Spinal cord (tissue), 10 donors: ENCODE results near the gene NNAT. TPM values are rescaled to one million over a fixed set of nuclear protein-coding genes. Genes with fewer than 3 reads are reported as not detected.

Experiments used
- DNase-seq, 6 donors: peaks; one replicate each; pipeline versions ENCODE4 v3.0.0 to v3.0.0-alpha.2; 2013 to 2015; ENCODE audit warnings: low spot score in 6 of 6, low read depth in 4 of 6
- H3K27ac ChIP-seq: one replicate; pipeline ENCODE4 v1.5.1; 2013; ENCODE audit warnings: low read depth, low read length, control low read depth
- H3K27me3 ChIP-seq: one replicate; pipeline ENCODE4 v1.6.1; 2013; ENCODE audit warnings: low read length; ENCODE audit not compliant: control insufficient read depth, insufficient read depth
- H3K36me3 ChIP-seq: one replicate; pipeline ENCODE4 v1.6.1; 2013; ENCODE audit warnings: low read length; ENCODE audit not compliant: control insufficient read depth, insufficient read depth
- H3K4me1 ChIP-seq: one replicate; pipeline ENCODE4 v1.6.1; 2013; ENCODE audit warnings: low read length; ENCODE audit not compliant: control insufficient read depth, insufficient read depth
- H3K4me3 ChIP-seq: one replicate; pipeline ENCODE4 v1.5.1; 2013; ENCODE audit warnings: low read depth, low read length, control low read depth
- H3K9me3 ChIP-seq: one replicate; pipeline ENCODE4 v1.6.1; 2013; ENCODE audit warnings: low read length; ENCODE audit not compliant: control insufficient read depth, insufficient read depth
- WGBS: methylation state at CpG from one replicate; pipeline ENCODE4 v1.1.5; 2013; ENCODE audit warnings: missing lambda C conversion rate; ENCODE audit not compliant: insufficient coverage; 5-methylcytosine and 5-hydroxymethylcytosine counted together
- polyA plus RNA-seq, 2 donors: library from polyadenylated mRNA; unstranded; fragments of 120-200 nt; gene quantifications; one replicate each; pipeline ENCODE4 v1.2.1, GENCODE V29; 2013; ENCODE audit not compliant: insufficient read length in 2 of 2
- total RNA-seq, 2 donors: library from RNA; depleted of rRNA in 1 of 2; stranded (reverse); fragments of 120-200 nt in 1 of 2; fragments of >200 nt in 1 of 2; gene quantifications; one replicate each; pipeline versions ENCODE4 v1.2.3 to v1.2.4, GENCODE V29; 2013 to 2014
- donor health status: healthy.

The NNAT gene
- total and polyA plus RNA-seq, 4 donors, result 220 to 1,965 (median 1,370) TPM

- Histone ChIP-seq H3K4me3 (peak overlapping the region; percentile 58), H3K36me3 (peaks cover 34% of the 10 kb centered on the region), H3K27ac (peak overlapping the region; percentile 82), H3K27me3 (no peaks in the 10 kb centered on the region), H3K4me1 (peaks cover 70% of the 10 kb centered on the region), H3K9me3 (no peaks in the 10 kb centered on the region)
- WGBS, result 52% methylated on average over 18 of the region's 24 CpGs
- peak in 2 of 6 donors; percentile 59 to 74 for DNase-seq
Measured at GRCh38 chr20:37520419-37520955, 563 bp upstream of the NNAT start.

GRCh38 chr20:37522260-37523011 lies 1.4 kb downstream of the NNAT start:
- 41% methylated on average over 25 of the region's 36 CpGs for WGBS
- H3K27ac ChIP-seq, result no peak overlapping the region

GRCh38 chr20:37523012-37523391 lies 2.0 kb downstream of the NNAT start:
- peaks cover 65% of the 10 kb centered on the region for H3K4me1 ChIP-seq
- 56% methylated on average over 3 of the region's 13 CpGs for WGBS
- peak in 2 of 6 donors; percentile 21 to 28 for DNase-seq
- no peaks in the 10 kb centered on the region for H3K27me3 ChIP-seq
- H3K4me3 ChIP-seq, result peak overlapping the region; percentile 58
- peaks cover 34% of the 10 kb centered on the region for H3K36me3 ChIP-seq
- H3K27ac ChIP-seq, result no peak overlapping the region
- no peaks in the 10 kb centered on the region for H3K9me3 ChIP-seq

More at GRCh38 chr20:37522260-37523011, 1.4 kb downstream of the NNAT start:
- peak in 2 of 6 donors; percentile 85 to 88 for DNase-seq
- no peaks in the 10 kb centered on the region for H3K9me3 ChIP-seq
- H3K4me1 ChIP-seq, result peaks cover 71% of the 10 kb centered on the region
- peaks cover 34% of the 10 kb centered on the region for H3K36me3 ChIP-seq
- no peaks in the 10 kb centered on the region for H3K27me3 ChIP-seq
- H3K4me3 ChIP-seq, result peak overlapping the region; percentile 58

- Histone ChIP-seq H3K9me3 (no peaks in the 10 kb centered on the region), H3K36me3 (peaks cover 29% of the 10 kb centered on the region), H3K27ac (no peak overlapping the region), H3K4me3 (no peak overlapping the region), H3K4me1 (peaks cover 63% of the 10 kb centered on the region), H3K27me3 (no peaks in the 10 kb centered on the region)
- WGBS, result 35% methylated on average over 9 of the region's 10 CpGs
- peak in 2 of 6 donors; percentile 27 to 53 for DNase-seq
Measured at GRCh38 chr20:37523911-37524700, 3.1 kb downstream of the NNAT start.

- Histone ChIP-seq H3K27me3 (no peaks in the 10 kb centered on the region), H3K36me3 (peaks cover 28% of the 10 kb centered on the region), H3K27ac (no peak overlapping the region), H3K9me3 (no peaks in the 10 kb centered on the region), H3K4me1 (peaks cover 53% of the 10 kb centered on the region), H3K4me3 (no peak overlapping the region)
- 59% methylated on average over 5 of the region's 6 CpGs for WGBS
- DNase-seq, result no peak
Measured at GRCh38 chr20:37524859-37525708, 4.0 kb downstream of the NNAT start.

- DNase-seq, result no peak
- Histone ChIP-seq H3K4me3 (peak overlapping the region; percentile 97), H3K36me3 (peaks cover 25% of the 10 kb centered on the region), H3K4me1 (peaks cover 46% of the 10 kb centered on the region), H3K27ac (no peak overlapping the region), H3K9me3 (no peaks in the 10 kb centered on the region), H3K27me3 (no peaks in the 10 kb centered on the region)
- WGBS, result 29% methylated on average over 1 of the region's 5 CpGs
Measured at GRCh38 chr20:37525810-37526209, 4.8 kb downstream of the NNAT start.

GRCh38 chr20:37526238-37526838 lies 5.3 kb downstream of the NNAT start:
- Histone ChIP-seq H3K27ac (peak overlapping the region; percentile 96), H3K4me1 (peaks cover 43% of the 10 kb centered on the region), H3K9me3 (no peaks in the 10 kb centered on the region), H3K36me3 (peaks cover 20% of the 10 kb centered on the region), H3K4me3 (peak overlapping the region; percentile 97), H3K27me3 (no peaks in the 10 kb centered on the region)
- DNase-seq, result peak in 2 of 6 donors; percentile 24 to 60
- 3% methylated on average over 5 of the region's 10 CpGs for WGBS

- Histone ChIP-seq H3K4me1 (peaks cover 43% of the 10 kb centered on the region), H3K27ac (peak overlapping the region; percentile 96), H3K36me3 (peaks cover 17% of the 10 kb centered on the region), H3K9me3 (no peaks in the 10 kb centered on the region), H3K27me3 (no peaks in the 10 kb centered on the region), H3K4me3 (peak overlapping the region; percentile 97)
- peak in 2 of 6 donors; percentile 42 for DNase-seq
- 0% methylated on average over 13 of the region's 28 CpGs for WGBS
Measured at GRCh38 chr20:37526839-37527637, 6.0 kb downstream of the NNAT start.
